ENCODE results near the gene ST8SIA1.

The ST8SIA1 gene

GRCh38 chr12:22325218-22325617, 9.3 kb downstream of the ST8SIA1 start:
- DNase-seq: no peak

- DNase-seq: no peak
Observed at GRCh38 chr12:22322091-22322490, 12.4 kb downstream of the ST8SIA1 start.

GRCh38 chr12:22321638-22322037, 12.9 kb downstream of the ST8SIA1 start:
- DNase-seq: peak; percentile 22

GRCh38 chr12:22321018-22321605, 13.4 kb downstream of the ST8SIA1 start:
- no peak for DNase-seq

- no peak for DNase-seq
Observed at GRCh38 chr12:22318108-22318737, 16.3 kb downstream of the ST8SIA1 start.

- no peak for DNase-seq
Observed at GRCh38 chr12:22313963-22314330, 20.6 kb downstream of the ST8SIA1 start.

- no peak for DNase-seq
Observed at GRCh38 chr12:22313286-22313962, 21.1 kb downstream of the ST8SIA1 start.

- no peak for DNase-seq
Observed at GRCh38 chr12:22312336-22312735, 22.2 kb downstream of the ST8SIA1 start.

GRCh38 chr12:22310709-22311108, 23.8 kb downstream of the ST8SIA1 start:
- no peak for DNase-seq

- DNase-seq: no peak
Observed at GRCh38 chr12:22310275-22310674, 24.2 kb downstream of the ST8SIA1 start.

- DNase-seq: no peak
Observed at GRCh38 chr12:22307811-22308210, 26.7 kb downstream of the ST8SIA1 start.

- DNase-seq: no peak
Observed at GRCh38 chr12:22306311-22306710, 28.2 kb downstream of the ST8SIA1 start.

GRCh38 chr12:22304341-22304740, 30.2 kb downstream of the ST8SIA1 start:
- DNase-seq: no peak

- DNase-seq: no peak
Observed at GRCh38 chr12:22299294-22299912, 35.1 kb downstream of the ST8SIA1 start.

- no peak for DNase-seq
Observed at GRCh38 chr12:22289250-22289649, 45.3 kb downstream of the ST8SIA1 start.

- DNase-seq: peak; percentile 27
Observed at GRCh38 chr12:22287776-22288621, 46.5 kb downstream of the ST8SIA1 start.

GRCh38 chr12:22287101-22287500, 47.4 kb downstream of the ST8SIA1 start:
- no peak for DNase-seq

- no peak for DNase-seq
Observed at GRCh38 chr12:22286569-22286968, 47.9 kb downstream of the ST8SIA1 start.

- DNase-seq: no peak
Observed at GRCh38 chr12:22285846-22286245, 48.7 kb downstream of the ST8SIA1 start.

GRCh38 chr12:22284871-22285270, 49.6 kb downstream of the ST8SIA1 start:
- DNase-seq: no peak

GRCh38 chr12:22283508-22283907, 51.0 kb downstream of the ST8SIA1 start:
- no peak for DNase-seq

GRCh38 chr12:22283006-22283506, 51.5 kb downstream of the ST8SIA1 start:
- DNase-seq: no peak

- no peak for DNase-seq
Observed at GRCh38 chr12:22282283-22282682, 52.2 kb downstream of the ST8SIA1 start.

All from activated naive CD4-positive, alpha-beta T cell treated with Interleukin-2 at 50 U/mL for 16 hours (primary cell).